ENCODE data around the gene FAM3D.
"Not testable (repeated sequence)": the region's sequence is repeated elsewhere in the genome, so short reads cannot be mapped to it uniquely, and the experiment has no call there.

FAM3D gene

GRCh38 chr3:58666683-58667082 is at the start of gene FAM3D:
Gene FAM3D, minus strand, starts transcription at chr3:58666774. Its CDS starts 11,211 bp downstream, at chr3:58655563.
- no peak for DNase-seq

GRCh38 chr3:58713715-58714401 is 47.3 kb upstream of the FAM3D start:
- DNase-seq, result no peak

GRCh38 chr3:58711871-58712270 is 45.3 kb upstream of the FAM3D start:
- DNase-seq, result no peak

GRCh38 chr3:58708983-58709382 is 42.4 kb upstream of the FAM3D start:
- DNase-seq, result not testable (repeated sequence)

- no peak for DNase-seq
Measured at GRCh38 chr3:58708116-58708791, 41.7 kb upstream of the FAM3D start.

GRCh38 chr3:58707390-58707930 is 40.9 kb upstream of the FAM3D start:
- DNase-seq, result no peak

- DNase-seq, result no peak
Measured at GRCh38 chr3:58706395-58707167, 40.0 kb upstream of the FAM3D start.

GRCh38 chr3:58704745-58705144 is 38.2 kb upstream of the FAM3D start:
- DNase-seq, result no peak

GRCh38 chr3:58704304-58704703 is 37.7 kb upstream of the FAM3D start:
- not testable (repeated sequence) for DNase-seq

- DNase-seq, result no peak
Measured at GRCh38 chr3:58698246-58698645, 31.7 kb upstream of the FAM3D start.

- no peak for DNase-seq
Measured at GRCh38 chr3:58697561-58697960, 31.0 kb upstream of the FAM3D start.

- not testable (repeated sequence) for DNase-seq
Measured at GRCh38 chr3:58696813-58697212, 30.2 kb upstream of the FAM3D start.

- DNase-seq, result no peak
Measured at GRCh38 chr3:58696093-58696492, 29.5 kb upstream of the FAM3D start.

- not testable (repeated sequence) for DNase-seq
Measured at GRCh38 chr3:58695284-58695683, 28.7 kb upstream of the FAM3D start.

GRCh38 chr3:58693940-58694850 is 27.6 kb upstream of the FAM3D start:
- DNase-seq, result no peak

- DNase-seq, result no peak
Measured at GRCh38 chr3:58692484-58692883, 25.9 kb upstream of the FAM3D start.

GRCh38 chr3:58691997-58692396 is 25.4 kb upstream of the FAM3D start:
- no peak for DNase-seq

- no peak for DNase-seq
Measured at GRCh38 chr3:58690490-58690889, 23.9 kb upstream of the FAM3D start.

GRCh38 chr3:58688574-58688973 is 22.0 kb upstream of the FAM3D start:
- DNase-seq, result no peak

GRCh38 chr3:58686847-58687246 is 20.3 kb upstream of the FAM3D start:
- DNase-seq, result no peak

- no peak for DNase-seq
Measured at GRCh38 chr3:58685641-58686040, 19.1 kb upstream of the FAM3D start.

- no peak for DNase-seq
Measured at GRCh38 chr3:58683466-58683865, 16.9 kb upstream of the FAM3D start.
